ENCODE data around the gene ITIH4. TPM values are rescaled to one million over a fixed set of nuclear protein-coding genes. Genes with fewer than 3 reads are reported as not detected.
"Not testable (repeated sequence)": the region's sequence is repeated elsewhere in the genome, so short reads cannot be mapped to it uniquely, and the experiment has no call there.

ITIH4 gene
- total RNA-seq, 1 donor from 2014 or later = 16.3 TPM

DNA sequence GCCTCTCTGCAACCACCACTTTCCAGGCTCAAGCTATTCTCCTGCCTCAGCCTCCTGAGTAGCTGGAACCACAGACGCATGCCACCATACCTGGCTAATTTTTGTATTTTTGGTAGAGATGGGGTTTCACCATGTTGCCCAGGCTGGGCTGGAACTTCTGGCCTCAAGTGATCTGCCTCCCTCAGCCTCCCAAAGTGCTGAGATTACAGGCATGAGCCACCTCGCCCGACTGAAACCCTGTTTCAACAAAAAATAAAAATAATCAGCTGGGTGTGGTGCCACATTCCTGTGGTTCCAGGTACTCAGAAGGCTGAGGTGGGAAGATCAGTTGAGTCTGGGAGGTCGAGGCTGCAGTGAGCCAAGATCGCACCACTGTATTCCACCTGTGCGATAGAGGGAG lies 54.0 kb downstream of the ITIH4 start:
- ATAC-seq; DNase-seq (ENCODE audit: low spot score); intact Hi-C loops (cut with DNase I): not testable (repeated sequence)

DNA sequence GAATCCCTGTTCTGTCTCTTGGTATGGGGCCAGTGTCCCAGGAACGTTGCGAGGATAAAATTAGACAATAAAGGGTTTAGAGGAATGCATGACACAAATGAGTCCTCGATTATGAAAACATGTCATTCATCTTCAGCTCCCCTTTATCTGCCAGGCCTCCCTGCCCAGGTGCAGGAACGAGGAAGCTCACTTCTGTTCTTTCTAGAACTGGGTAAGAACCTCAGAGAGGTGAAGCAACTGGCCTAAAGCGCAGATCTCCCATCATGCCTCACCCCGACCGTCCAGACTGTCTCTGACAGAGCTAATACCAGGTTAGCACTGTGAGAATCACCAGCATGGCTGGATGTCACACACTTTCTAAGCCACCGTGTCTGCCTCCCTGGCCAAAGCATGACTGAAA lies 54.6 kb downstream of the ITIH4 start:
- intact Hi-C loops (cut with DNase I) = no loop called here
- no peak for ATAC-seq

DNA sequence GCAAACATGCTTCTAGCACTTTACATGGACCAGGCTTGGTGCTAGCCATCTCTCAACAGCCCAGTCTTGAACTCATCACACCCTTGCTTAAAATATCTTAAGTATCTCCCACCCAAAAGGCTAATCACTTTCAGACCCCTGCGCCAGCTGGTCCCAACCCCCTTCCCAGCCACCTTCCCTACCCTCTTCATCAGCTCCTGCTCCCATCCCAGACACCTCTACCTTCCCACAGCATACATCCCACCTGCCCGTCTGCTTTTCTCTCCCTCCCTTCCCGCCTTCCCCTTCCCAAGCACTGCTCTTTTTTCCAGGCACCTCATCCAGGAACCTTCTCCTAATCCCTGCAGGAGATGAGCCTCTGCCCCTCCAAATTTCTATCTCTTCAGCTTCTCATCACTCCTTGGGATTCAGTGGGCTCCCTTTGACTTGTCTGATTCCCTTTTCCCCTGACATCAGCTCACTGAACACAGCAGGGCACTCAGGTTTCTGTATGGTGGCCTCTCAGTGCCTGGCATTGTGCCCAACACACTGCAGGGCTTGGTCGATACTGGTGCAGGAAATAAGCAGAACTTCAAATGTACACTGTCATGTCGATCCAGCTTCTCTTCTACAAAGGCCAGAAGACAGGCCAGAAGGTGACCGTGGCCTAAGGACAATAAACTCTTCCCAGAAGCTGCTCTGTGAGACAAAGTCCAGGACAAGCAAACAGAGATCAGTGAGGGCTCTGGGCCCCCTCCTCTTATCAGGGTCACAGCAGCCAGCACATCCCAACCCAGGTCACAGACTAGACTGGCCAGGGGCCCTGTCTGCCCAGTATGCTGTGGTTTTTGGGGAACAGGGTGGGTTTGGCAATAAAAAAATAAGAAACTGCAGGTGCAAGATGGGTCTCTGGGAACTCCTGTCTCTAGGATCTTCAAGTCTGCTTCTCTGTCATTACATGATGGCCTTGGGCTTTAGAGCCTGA lies 55.3 kb downstream of the ITIH4 start:
- no peak for ATAC-seq
- intact Hi-C loops (cut with DNase I) = no loop called here
- DNase-seq (ENCODE audit: low spot score) = no peak

More for the DNA sequence above, 54.6 kb downstream of the ITIH4 start:
- no peak for DNase-seq (ENCODE audit: low spot score)

DNA sequence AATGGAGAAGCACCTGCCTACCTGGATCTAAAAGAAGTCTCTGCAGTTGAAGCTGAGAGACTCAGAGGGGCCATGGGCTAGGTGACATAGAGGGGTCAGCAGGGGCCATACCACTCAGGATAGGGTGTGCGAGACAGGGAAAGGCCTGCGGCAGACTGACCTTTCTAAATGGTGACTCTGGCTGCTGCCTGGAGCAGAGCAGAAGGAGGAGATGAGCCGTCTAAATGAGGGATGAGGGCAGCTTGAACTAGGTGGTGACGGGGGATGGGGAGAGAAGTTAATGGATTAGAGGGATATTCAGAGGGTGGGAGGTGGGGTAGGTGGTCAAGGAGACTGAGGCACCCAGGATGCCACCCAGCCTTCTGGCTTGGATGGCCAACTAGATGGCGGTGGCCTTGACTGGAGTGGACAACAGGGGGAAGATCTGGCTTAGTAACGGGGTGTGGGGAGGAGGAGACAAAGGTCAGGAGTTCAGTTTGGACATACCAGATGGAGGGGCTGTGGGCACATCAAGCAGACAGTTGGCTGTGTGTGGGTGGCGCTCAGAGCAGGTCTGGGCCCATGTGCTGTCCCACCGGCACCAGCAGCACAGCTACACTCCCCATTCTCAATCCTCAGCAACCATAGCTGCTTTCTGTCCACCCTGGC lies 56.3 kb downstream of the ITIH4 start:
- ATAC-seq (no peak), DNase-seq (ENCODE audit: low spot score) (peak; percentile 19)
- intact Hi-C loops (cut with DNase I) = no loop called here

DNA sequence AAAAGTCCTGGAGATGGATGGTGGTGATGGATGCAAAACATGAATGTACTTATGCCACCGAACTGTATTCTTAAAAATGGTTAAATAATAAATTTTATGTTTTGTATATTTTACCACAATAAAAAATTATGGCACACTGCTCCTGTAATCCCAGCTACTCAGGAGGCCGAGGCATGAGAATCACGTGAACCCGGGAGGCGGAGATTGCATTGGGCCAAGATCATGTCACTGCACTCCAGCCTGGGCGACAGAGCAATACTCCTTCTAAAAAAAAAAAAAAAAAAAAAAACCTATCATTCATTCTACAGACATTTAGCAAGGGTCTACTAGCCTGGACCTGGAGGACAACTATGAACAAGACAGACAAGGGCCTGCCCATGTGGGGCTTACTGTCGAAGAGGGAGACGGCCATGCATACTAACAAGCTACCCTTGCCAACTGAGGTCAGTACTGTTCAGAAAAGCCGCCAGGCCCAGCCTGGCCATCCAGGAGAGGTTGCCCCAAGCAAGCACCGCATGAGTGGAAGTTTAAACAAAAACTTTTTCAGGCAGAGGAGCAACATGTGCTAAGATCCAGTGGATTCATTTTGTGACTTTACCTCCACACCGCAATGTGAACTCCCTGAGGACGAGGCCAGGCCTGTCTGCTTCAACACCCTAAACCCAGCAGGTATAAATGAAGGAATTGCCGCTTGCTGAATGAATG lies 57.0 kb downstream of the ITIH4 start:
- ATAC-seq (no peak), DNase-seq (ENCODE audit: low spot score) (no peak)
- intact Hi-C loops (cut with DNase I) = no loop called here

DNA sequence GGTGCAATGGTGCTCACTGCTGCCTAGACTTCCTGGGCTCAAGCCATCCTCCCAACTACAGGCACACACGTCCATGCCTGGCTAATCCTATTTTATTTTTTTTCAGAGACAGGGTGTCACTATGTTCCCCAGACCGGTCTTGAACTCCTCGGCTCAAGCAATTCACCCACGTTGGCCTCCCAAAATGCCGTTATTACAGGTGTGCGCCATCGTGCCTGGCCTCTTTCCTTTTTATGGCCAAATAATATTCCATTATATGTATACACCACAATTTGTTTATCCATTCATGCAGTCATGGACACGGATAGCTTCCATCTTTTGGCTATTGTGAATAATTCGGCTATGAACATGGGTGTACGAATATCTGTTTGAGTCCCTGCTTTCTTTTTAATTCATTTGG lies 58.8 kb downstream of the ITIH4 start:
- no peak for ATAC-seq
- intact Hi-C loops (cut with DNase I) = no loop called here
- DNase-seq (ENCODE audit: low spot score) = no peak

DNA sequence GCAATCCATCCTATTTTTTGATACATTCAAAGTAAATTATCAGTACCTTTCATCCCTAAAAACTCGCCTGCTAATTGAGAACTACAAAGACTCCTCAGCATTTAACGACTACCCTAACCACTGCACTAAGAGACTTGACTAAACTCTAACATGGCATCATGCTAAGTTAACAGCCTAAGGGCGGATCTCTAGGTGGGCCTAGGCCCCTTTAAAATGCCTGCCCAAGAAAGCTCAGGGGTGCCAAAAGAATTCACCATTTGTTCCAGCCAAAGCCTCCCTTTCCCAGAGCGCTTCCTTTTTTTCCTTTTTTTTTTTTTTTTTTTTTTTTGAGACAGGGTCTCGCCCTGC lies 59.2 kb downstream of the ITIH4 start:
- DNase-seq (ENCODE audit: low spot score) (no peak), ATAC-seq (peak; percentile 46)
- intact Hi-C loops (cut with DNase I) = no loop called here

DNA sequence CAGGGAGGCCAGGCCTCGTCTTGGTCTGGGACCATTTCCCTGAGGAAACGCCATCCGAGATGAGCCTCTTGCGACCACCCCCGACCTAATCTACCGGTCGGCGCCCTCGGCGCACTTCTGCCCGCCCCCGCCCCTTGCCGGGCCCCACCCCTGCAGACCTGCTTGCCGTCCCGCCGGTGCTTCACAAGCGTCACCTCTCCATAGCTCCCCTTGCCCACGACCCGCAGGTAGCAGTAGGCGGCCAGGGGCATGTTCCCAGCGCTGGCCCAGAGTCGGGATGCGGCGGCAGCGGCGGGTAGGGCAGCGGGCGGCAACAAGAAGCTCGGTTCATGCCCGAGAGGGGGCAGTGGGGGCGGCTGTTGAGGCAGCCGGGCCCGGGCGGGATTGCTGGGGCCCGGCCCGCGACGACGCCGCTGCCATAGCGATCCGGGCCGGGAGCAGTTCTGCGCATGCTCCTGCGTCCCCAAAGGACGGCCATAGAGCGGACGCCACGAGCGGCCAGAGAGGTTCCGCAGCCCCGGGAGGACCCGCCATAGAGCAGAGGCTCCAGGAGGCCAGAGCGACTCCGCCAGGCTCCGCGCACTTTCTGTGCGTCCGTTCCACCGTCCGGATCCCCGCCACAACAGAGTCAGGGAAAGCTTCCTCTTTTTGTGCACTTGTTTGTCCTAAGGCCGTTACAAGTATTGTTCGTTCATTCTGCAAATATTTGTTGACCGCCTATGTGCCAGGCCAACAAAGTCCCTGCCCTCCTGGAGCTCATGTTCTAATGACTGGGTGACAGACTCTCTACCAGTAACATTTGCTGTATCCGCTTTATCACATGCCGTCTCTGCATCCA lies 59.8 kb downstream of the ITIH4 start, which contains the start of gene NEK4:
Gene NEK4, minus strand, starts transcription at position 445 of the 838 bp plus-strand sequence. Its CDS starts 194 bp downstream, at position 251.
- intact Hi-C loops (cut with DNase I) = no loop called here
- peak; percentile 95 for DNase-seq (ENCODE audit: low spot score)
- peak; percentile 99 for ATAC-seq

DNA sequence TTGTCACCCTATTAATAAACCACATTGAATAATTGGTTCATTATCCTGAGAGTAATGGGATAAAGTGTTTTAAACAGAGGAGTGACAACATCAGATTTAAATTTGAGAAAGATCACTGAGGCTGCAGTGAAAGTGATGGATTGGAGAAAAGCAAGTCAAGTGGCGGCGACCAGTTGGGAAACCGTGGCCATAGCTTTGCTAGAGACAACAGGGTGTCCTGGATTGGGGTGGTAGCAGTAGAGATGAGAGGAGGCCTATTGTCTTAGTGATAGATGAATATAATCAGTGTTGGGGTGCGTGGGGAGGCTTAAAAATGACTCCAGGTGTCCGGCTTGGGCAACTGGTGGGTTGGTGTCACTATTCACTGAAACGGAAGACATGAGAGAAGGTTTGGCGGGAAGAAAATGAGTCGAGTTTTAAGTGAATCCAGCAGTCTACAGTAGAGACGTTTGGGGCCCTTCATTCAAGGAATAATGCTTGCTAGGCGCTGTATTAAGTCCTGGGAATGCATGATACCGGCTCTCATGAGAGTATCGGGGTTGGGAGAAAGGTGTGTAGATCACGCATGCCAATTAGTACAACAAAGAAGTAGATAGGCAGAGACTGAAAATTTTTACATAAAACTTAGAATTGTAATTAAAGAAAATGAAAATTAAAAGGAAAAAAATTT lies 60.6 kb downstream of the ITIH4 start:
- intact Hi-C loops (cut with DNase I) = no loop called here
- ATAC-seq = no peak
- DNase-seq (ENCODE audit: low spot score) = no peak

DNA sequence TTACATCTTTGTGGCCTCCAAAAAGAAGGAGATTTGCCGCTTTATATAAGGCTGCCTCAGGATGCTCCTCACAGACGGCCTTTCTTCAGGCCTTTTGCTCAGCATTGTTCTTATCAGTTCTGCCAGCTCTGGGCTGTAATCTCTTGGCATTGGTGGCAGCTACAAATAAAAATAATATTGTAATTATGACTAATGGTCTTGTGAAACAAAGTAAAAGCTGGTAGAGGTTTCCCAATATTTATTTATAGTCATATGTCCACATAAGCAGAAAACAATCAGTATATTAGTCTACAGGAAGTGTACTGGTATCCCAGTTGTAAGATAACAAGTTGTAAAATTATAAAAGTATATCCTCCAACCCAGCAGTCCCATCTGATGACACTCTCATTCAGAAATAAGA lies 67.0 kb downstream of the ITIH4 start:
- ATAC-seq = no peak
- intact Hi-C loops (cut with DNase I) = no loop called here
- DNase-seq (ENCODE audit: low spot score) = no peak

Small RNA genes within 50 kb of the gene (microRNA-seq; reads per million reads assigned to microRNA genes)
- gene MIR8064 = not detected

Other genes starting within 250 kb of the ITIH4 start
- 82.0 TPM for gene PBRM1, start 144.8 kb downstream of the ITIH4 start, total RNA-seq
- gene GNL3, start 144.6 kb downstream of the ITIH4 start, total RNA-seq = 55.4 TPM
- gene GLT8D1, start 124.9 kb downstream of the ITIH4 start, total RNA-seq = 55.8 TPM
- gene SPCS1, start 124.6 kb downstream of the ITIH4 start, total RNA-seq = 60.0 TPM
- gene NEK4, start 59.7 kb downstream of the ITIH4 start, total RNA-seq = 31.4 TPM
- not detected for gene ITIH1, start 53.1 kb downstream of the ITIH4 start, total RNA-seq
- gene ITIH3, start 35.9 kb downstream of the ITIH4 start, total RNA-seq = 22.0 TPM
- gene MUSTN1, start 4.3 kb upstream of the ITIH4 start, total RNA-seq = 23.9 TPM
- 22.6 TPM for gene STIMATE, start 66.9 kb upstream of the ITIH4 start, total RNA-seq
- gene SFMBT1, start 215.4 kb upstream of the ITIH4 start, total RNA-seq = 12.0 TPM

All from sciatic nerve (tissue), 2 donors.